ENCODE results near the gene PELO. TPM values are rescaled to one million over a fixed set of nuclear protein-coding genes. Genes with fewer than 3 reads are reported as not detected.

PELO gene
- total and polyA plus RNA-seq, 9 of the 15 experiments (the other 6 are each of a cell fraction or from before 2014, with no cell fraction given): 5.8 to 14.6 (median 9.6) TPM

GRCh38 chr5:52758014-52758413 lies 29.7 kb upstream of the PELO start (continued):
- TF ChIP-seq GTF3C2 (IDR thresholded peaks at IDR 0.05; ENCODE audit: borderline replicate concordance, extremely low read depth, insufficient read length) (no peak), ZNF445 (CRISPR knock-in tag; IDR thresholded peaks at IDR 0.05; ENCODE audit: low read depth) (no peak), POLR2B (IDR thresholded peaks at IDR 0.05; ENCODE audit: low read depth, partially characterized antibody) (no peak), SMARCA5 (IDR thresholded peaks at IDR 0.05) (no peak), SMARCA4 (IDR thresholded peaks at IDR 0.05) (no peak), TFAM (CRISPR knock-in tag; conservative IDR thresholded peaks at IDR 0.05) (no peak), ZNF384 (IDR thresholded peaks at IDR 0.05; ENCODE audit: low read depth, low read length) (no peak), ZNF507 (tag; conservative IDR thresholded peaks at IDR 0.05) (no peak)

- POLR2A ChIA-PET: interaction anchor here (0.8 to 1.1 kb wide), 2 partner anchors 9 to 15 kb away, joined by 3 read pairs; no protein-coding TSS in a partner anchor
- FAIRE-seq: no peak
- WGBS (ENCODE audit: insufficient coverage, low coverage, missing lambda C conversion rate): 0% methylated on average over 1 of the region's 1 CpG
- Histone ChIP-seq H3K36me3 (ENCODE audit: control insufficient read depth, insufficient read depth, low read length) (no peaks in the 10 kb centered on the region), H2AFZ (ENCODE audit: low read depth, low read length) (no peak overlapping the region), H3K9ac (ENCODE audit: insufficient read depth in 1 of 2, low read depth in 2 of 2, low read length in 2 of 2) (no peak overlapping the region), H3K4me1 (replicated peaks in 1 of 2; ENCODE audit: control insufficient read depth in 2 of 2, insufficient read depth in 2 of 2, low read length in 2 of 2) (no peaks in the 10 kb centered on the region), H3K27me3 (ENCODE audit: control insufficient read depth in 2 of 2, insufficient read depth in 2 of 2, low read length in 2 of 2) (peaks cover 0 to 2% of the 10 kb centered on the region in 2 experiments; a peak in 3 of 5 replicates), H3K4me3 (no peak overlapping the region), H3K27ac (ENCODE audit: extremely low read depth, low read depth, low read length) (no peak overlapping the region), H3K4me2 (ENCODE audit: insufficient read depth, low read length) (no peak overlapping the region), H3K9me3 (replicated peaks; ENCODE audit: control insufficient read depth, insufficient read depth, low read depth, low read length) (no peaks in the 10 kb centered on the region), H4K20me1 (replicated peaks; ENCODE audit: control insufficient read depth, insufficient read depth, low read length) (no peaks in the 10 kb centered on the region), H3K9me1 (ENCODE audit: control insufficient read depth, insufficient read depth, low read length) (no peaks in the 10 kb centered on the region), H3K79me2 (ENCODE audit: control insufficient read depth, insufficient read depth, low read length) (no peaks in the 10 kb centered on the region)
- intact Hi-C loops (cut with micrococcal nuclease): no loop called here
- no TSS peak for BruUV-seq (replicated peaks)
- no peak for DNase-seq (ENCODE audit: extremely low read depth in 1 of 4, low spot score in 3 of 4)
- no peak for ATAC-seq
- in situ Hi-C loops (cut with MboI): no loop called here
- TF ChIP-seq MYC (IDR thresholded peaks at IDR 0.05; ENCODE audit: low read depth, low read length): no peak
- TF ChIP-seq MYC (CRISPR knock-in tag; IDR thresholded peaks at IDR 0.05; ENCODE audit: borderline replicate concordance, low read depth): no peak
- TF ChIP-seq ZFP36 (IDR thresholded peaks at IDR 0.05; ENCODE audit: low read depth, low read length, partially characterized antibody): no peak
- TF ChIP-seq COPS2 (conservative IDR thresholded peaks at IDR 0.05): no peak
- TF ChIP-seq FOXA1 (IDR thresholded peaks at IDR 0.05; ENCODE audit: borderline replicate concordance): no peak
- CTCF ChIA-PET (ENCODE audit: low intra/inter-chr PET ratio): no interaction called here
Measured at GRCh38 chr5:52759331-52759730, 28.4 kb upstream of the PELO start.
